Kidney tubule cell (primary cell): Measurements from ENCODE around the gene B3GAT1.

ENCODE experiments used
- DNase-seq: peaks from one replicate; pipeline ENCODE4 v3.0.0-alpha.2; 2018; ENCODE audit warnings: low spot score

The B3GAT1 gene

GRCh38 chr11:134409552-134410429, 2.3 kb downstream of the B3GAT1 start:
- DNase-seq: no peak

- DNase-seq: no peak
Observed at GRCh38 chr11:134407923-134408322, 4.1 kb downstream of the B3GAT1 start.

GRCh38 chr11:134407321-134407828, 4.7 kb downstream of the B3GAT1 start:
- DNase-seq: no peak

- peak; percentile 9 for DNase-seq
Observed at GRCh38 chr11:134406264-134407185, 5.5 kb downstream of the B3GAT1 start.

GRCh38 chr11:134405841-134406240, 6.2 kb downstream of the B3GAT1 start:
- no peak for DNase-seq

- DNase-seq: no peak
Observed at GRCh38 chr11:134405436-134405835, 6.6 kb downstream of the B3GAT1 start.

GRCh38 chr11:134404575-134405341, 7.3 kb downstream of the B3GAT1 start:
- no peak for DNase-seq

- DNase-seq: no peak
Observed at GRCh38 chr11:134402910-134403309, 9.1 kb downstream of the B3GAT1 start.

GRCh38 chr11:134401825-134402809, 9.9 kb downstream of the B3GAT1 start:
- no peak for DNase-seq

GRCh38 chr11:134399996-134400395, 12.0 kb downstream of the B3GAT1 start:
- no peak for DNase-seq

GRCh38 chr11:134399293-134399654, 12.8 kb downstream of the B3GAT1 start:
- no peak for DNase-seq

- no peak for DNase-seq
Observed at GRCh38 chr11:134398644-134399292, 13.3 kb downstream of the B3GAT1 start.

GRCh38 chr11:134398079-134398444, 14.0 kb downstream of the B3GAT1 start:
- DNase-seq: no peak

GRCh38 chr11:134397304-134398078, 14.6 kb downstream of the B3GAT1 start:
- no peak for DNase-seq

GRCh38 chr11:134395002-134395401, 17.0 kb downstream of the B3GAT1 start:
- no peak for DNase-seq

- DNase-seq: no peak
Observed at GRCh38 chr11:134394311-134394710, 17.7 kb downstream of the B3GAT1 start.

- peak; percentile 2 for DNase-seq
Observed at GRCh38 chr11:134393638-134394037, 18.4 kb downstream of the B3GAT1 start.

- no peak for DNase-seq
Observed at GRCh38 chr11:134392953-134393615, 19.0 kb downstream of the B3GAT1 start.

GRCh38 chr11:134391656-134392055, 20.4 kb downstream of the B3GAT1 start:
- no peak for DNase-seq
